ENCODE data around the gene ZNF224. TPM values are rescaled to one million over a fixed set of nuclear protein-coding genes. Genes with fewer than 3 reads are reported as not detected.

The ZNF224 gene
- total and polyA plus RNA-seq, 2 of the 4 experiments (the other 2 are of a cell fraction) = 10.3 to 26.3 TPM

DNA sequence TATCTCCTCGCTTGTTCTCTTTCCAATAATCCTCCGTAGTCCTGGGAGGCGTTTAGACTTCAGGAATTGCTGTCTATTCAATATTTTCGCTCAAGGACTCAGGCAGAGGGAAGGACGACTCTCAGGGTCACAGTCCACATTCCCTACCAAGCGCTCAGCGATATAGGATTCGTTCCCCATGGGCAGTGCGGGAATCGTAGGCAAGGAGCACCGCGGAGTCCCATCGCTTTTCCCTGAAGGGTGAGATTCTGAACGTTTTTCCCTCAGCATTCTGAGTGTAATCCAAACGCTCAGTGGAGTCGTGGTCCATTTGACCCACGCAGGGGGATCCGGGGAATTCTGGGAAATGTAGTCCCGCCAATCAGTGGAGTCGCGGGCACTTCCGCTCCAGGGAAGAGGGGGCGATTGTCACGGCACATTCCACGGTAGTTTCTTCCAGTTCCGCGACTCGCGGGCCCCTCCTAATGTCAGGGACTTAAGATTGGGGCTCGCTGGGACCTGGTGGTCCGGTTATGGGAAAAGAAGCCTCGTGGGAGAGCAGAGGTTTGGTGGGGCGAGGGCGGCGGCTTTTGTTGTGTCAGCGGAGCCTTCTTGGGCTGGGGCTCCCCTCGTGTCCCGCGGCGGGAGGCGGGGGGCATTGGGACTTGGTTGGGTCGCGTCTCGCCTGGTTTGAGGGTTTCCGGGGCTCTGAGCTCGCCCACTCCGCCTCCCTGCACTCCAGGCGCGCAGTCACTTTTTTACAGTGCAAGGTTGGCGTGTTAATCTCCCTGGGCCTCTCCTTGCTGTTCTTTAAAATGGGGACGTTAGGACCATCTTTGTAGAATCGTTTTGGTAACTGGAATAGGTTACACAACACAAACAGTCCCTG lies 47.3 kb downstream of the ZNF224 start, which contains the start of gene ZNF234:
Gene ZNF234, plus strand, starts transcription at position 364 of the 868 bp plus-strand sequence. CDS start 3,079 bp downstream, outside the sequence.
- H2BK120ac ChIP-seq (ENCODE audit: low read depth, low read length) = peak within 1 kb of the TSS; percentile 40
- H3K23ac ChIP-seq (ENCODE audit: low read depth, low read length) = peak within 1 kb of the TSS; percentile 86
- ATAC-seq (ENCODE audit: low read depth) (peak; percentile 94), DNase-seq (peak; percentile 85)
- H3K9me1 ChIP-seq (ENCODE audit: insufficient read depth, low read length) = no peaks in the 10 kb centered on the region
- H3K27me3 ChIP-seq (ENCODE audit: control insufficient read depth, insufficient read depth, low read length) = no peaks in the 10 kb centered on the region
- ChIA-PET CTCF (interaction anchor here (0.9 kb wide), 1 partner anchor 10 kb away, joined by 3 read pairs; no protein-coding TSS in a partner anchor), POLR2A (ENCODE audit: unreplicated experiment) (no interaction called here)
- no peaks in the 10 kb centered on the region for H3K9me3 ChIP-seq (ENCODE audit: control insufficient read depth, insufficient read depth, low read length)
- in situ Hi-C loops (cut with MboI; ENCODE audit: low sequenced_read_pairs) (no loop called here), intact Hi-C loops (cut with micrococcal nuclease) (no loop called here), dilution Hi-C loops (cut with HindIII; ENCODE audit: low sequenced_read_pairs, unreplicated experiment) (no loop called here)
- 0% methylated on average over 1 of the region's 52 CpGs; no CpG with 5 or more reads in 1 of the 2 experiments for WGBS, 2 experiments (ENCODE audit: extremely low coverage in 2 of 2, insufficient read length in 1 of 2)
- peak within 1 kb of the TSS; percentile 90 for H3K9ac ChIP-seq (ENCODE audit: low read depth, low read length)
- H2BK15ac ChIP-seq (ENCODE audit: low read depth, low read length) = peak within 1 kb of the TSS; percentile 49; the same call in 1 of the 3 replicates
- peaks cover 8 to 26% of the 10 kb centered on the region in 2 experiments; a peak in 3 of 4 replicates for H3K79me1 ChIP-seq (ENCODE audit: low read depth in 1 of 2, low read length in 2 of 2)
- H2BK20ac ChIP-seq (ENCODE audit: low read depth, low read length) = no peak within 1 kb of the TSS
- peaks cover 5% of the 10 kb centered on the region for H3K36me3 ChIP-seq (ENCODE audit: control insufficient read depth, insufficient read depth, low read length)
- peak within 1 kb of the TSS; percentile 93 to 95 for H4K8ac ChIP-seq (ENCODE audit: low read depth in 2 of 2, low read length in 2 of 2)
- no peaks in the 10 kb centered on the region for H4K20me1 ChIP-seq (ENCODE audit: insufficient read depth, low read length)
- peak within 1 kb of the TSS; percentile 79 for H3K14ac ChIP-seq (replicated peaks; ENCODE audit: low read depth, low read length)
- peak within 1 kb of the TSS; percentile 93 for H3K4me2 ChIP-seq (ENCODE audit: low read depth, low read length)
- no peaks in the 10 kb centered on the region for H3K4me1 ChIP-seq (ENCODE audit: control insufficient read depth, insufficient read depth, low read length)
- H2AFZ ChIP-seq (replicated peaks; ENCODE audit: low read length, poor library complexity) = peak within 1 kb of the TSS; percentile 97
- H3K27ac ChIP-seq (ENCODE audit: insufficient read depth, low read length) = peak within 1 kb of the TSS; percentile 93
- H2AK5ac ChIP-seq (ENCODE audit: low read depth, low read length) = peak within 1 kb of the TSS; percentile 79
- H4K91ac ChIP-seq (ENCODE audit: insufficient read depth, low read depth, low read length) = peak within 1 kb of the TSS; percentile 67
- H3K56ac ChIP-seq (ENCODE audit: extremely low read depth, insufficient read depth, low read length) = peak within 1 kb of the TSS; percentile 86
- peak within 1 kb of the TSS; percentile 65 for H4K5ac ChIP-seq (ENCODE audit: low read depth, low read length)
- peak within 1 kb of the TSS; percentile 80 for H3K4ac ChIP-seq (ENCODE audit: low read depth, low read length)
- H2AK9ac ChIP-seq (replicated peaks; ENCODE audit: low read depth, low read length, poor library complexity) = peak within 1 kb of the TSS; percentile 86
- TF ChIP-seq, protein P1, sequence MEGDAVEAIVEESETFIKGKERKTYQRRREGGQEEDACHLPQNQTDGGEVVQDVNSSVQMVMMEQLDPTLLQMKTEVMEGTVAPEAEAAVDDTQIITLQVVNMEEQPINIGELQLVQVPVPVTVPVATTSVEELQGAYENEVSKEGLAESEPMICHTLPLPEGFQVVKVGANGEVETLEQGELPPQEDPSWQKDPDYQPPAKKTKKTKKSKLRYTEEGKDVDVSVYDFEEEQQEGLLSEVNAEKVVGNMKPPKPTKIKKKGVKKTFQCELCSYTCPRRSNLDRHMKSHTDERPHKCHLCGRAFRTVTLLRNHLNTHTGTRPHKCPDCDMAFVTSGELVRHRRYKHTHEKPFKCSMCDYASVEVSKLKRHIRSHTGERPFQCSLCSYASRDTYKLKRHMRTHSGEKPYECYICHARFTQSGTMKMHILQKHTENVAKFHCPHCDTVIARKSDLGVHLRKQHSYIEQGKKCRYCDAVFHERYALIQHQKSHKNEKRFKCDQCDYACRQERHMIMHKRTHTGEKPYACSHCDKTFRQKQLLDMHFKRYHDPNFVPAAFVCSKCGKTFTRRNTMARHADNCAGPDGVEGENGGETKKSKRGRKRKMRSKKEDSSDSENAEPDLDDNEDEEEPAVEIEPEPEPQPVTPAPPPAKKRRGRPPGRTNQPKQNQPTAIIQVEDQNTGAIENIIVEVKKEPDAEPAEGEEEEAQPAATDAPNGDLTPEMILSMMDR (conservative IDR thresholded peaks at IDR 0.05; ENCODE audit: low read depth, low read length) = 0 out of 2 replicates have a peak, but pooled peaks have one; percentile 4
- TF ChIP-seq SMC3 (IDR thresholded peaks at IDR 0.05; ENCODE audit: low read depth, low read length) (0 out of 2 replicates have a peak, but pooled peaks have one; percentile 5), MAZ (IDR thresholded peaks at IDR 0.05; ENCODE audit: borderline replicate concordance, low read depth, low read length) (peak; percentile 66; the same call in 1 of the 2 replicates), CHD1 (IDR thresholded peaks at IDR 0.05; ENCODE audit: low read depth, low read length) (no peak), CEBPB (IDR thresholded peaks at IDR 0.05; ENCODE audit: low read depth, low read length) (no peak), RAD21 (IDR thresholded peaks at IDR 0.05; ENCODE audit: low read length) (no peak), RCOR1 (IDR thresholded peaks at IDR 0.05; ENCODE audit: insufficient replicate concordance, low read length) (peak; percentile 81)
- TF ChIP-seq, protein P2, sequence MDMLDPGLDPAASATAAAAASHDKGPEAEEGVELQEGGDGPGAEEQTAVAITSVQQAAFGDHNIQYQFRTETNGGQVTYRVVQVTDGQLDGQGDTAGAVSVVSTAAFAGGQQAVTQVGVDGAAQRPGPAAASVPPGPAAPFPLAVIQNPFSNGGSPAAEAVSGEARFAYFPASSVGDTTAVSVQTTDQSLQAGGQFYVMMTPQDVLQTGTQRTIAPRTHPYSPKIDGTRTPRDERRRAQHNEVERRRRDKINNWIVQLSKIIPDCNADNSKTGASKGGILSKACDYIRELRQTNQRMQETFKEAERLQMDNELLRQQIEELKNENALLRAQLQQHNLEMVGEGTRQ (IDR thresholded peaks at IDR 0.05; ENCODE audit: low read depth, low read length) = no peak
- TF ChIP-seq, protein P3, sequence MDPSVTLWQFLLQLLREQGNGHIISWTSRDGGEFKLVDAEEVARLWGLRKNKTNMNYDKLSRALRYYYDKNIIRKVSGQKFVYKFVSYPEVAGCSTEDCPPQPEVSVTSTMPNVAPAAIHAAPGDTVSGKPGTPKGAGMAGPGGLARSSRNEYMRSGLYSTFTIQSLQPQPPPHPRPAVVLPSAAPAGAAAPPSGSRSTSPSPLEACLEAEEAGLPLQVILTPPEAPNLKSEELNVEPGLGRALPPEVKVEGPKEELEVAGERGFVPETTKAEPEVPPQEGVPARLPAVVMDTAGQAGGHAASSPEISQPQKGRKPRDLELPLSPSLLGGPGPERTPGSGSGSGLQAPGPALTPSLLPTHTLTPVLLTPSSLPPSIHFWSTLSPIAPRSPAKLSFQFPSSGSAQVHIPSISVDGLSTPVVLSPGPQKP (IDR thresholded peaks at IDR 0.05; ENCODE audit: borderline replicate concordance, low read depth, low read length) = no peak
- peak within 1 kb of the TSS; percentile 67 for H3K4me3 ChIP-seq (ENCODE audit: insufficient read depth, low read depth, low read length)
- BruUV-seq (replicated peaks) = no TSS peak
- H2BK5ac ChIP-seq (ENCODE audit: low read depth, low read length, poor library complexity, severe bottlenecking) = peak within 1 kb of the TSS; percentile 62
- peak within 1 kb of the TSS; percentile 55 for H3K18ac ChIP-seq (ENCODE audit: low read depth, low read length)

Measured in IMR-90 (cell line).